GM19463 (cell line): Measurements from ENCODE around the gene KATNAL1.

Experiments
- ATAC-seq: cut with Tn5 transposase; IDR thresholded peaks from one replicate; pipeline ENCODE4 v1.9.1; 2021; ENCODE audit warnings: mild to moderate bottlenecking, moderate library complexity; ENCODE audit not compliant: unreplicated experiment

KATNAL1 gene

GRCh38 chr13:30169442-30169841 lies 137.9 kb downstream of the KATNAL1 start:
- no peak for ATAC-seq

GRCh38 chr13:30165796-30166195 lies 141.6 kb downstream of the KATNAL1 start:
- ATAC-seq: no peak

DNA sequence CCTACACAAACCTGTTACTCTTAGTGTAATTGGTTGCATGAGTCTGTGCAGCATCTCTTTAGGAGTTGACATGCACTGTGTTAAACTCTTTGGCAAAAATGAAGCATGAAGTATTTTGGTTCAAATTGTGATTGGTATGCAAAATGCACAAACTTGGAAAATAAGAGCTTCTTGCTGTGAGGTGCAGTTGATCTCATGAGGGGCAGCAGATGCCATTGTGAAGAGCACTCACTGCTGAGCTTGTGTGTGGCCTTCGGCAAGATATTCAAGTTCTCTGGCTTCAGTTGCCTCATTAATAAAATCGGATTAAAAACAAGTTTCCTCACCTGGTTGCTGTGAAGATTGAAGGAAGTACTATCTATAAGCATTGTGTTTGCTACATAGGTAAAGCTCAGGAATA lies 142.3 kb downstream of the KATNAL1 start:
- no peak for ATAC-seq

GRCh38 chr13:30164146-30164545 lies 143.2 kb downstream of the KATNAL1 start:
- no peak for ATAC-seq

GRCh38 chr13:30163441-30163840 lies 143.9 kb downstream of the KATNAL1 start:
- no peak for ATAC-seq

DNA sequence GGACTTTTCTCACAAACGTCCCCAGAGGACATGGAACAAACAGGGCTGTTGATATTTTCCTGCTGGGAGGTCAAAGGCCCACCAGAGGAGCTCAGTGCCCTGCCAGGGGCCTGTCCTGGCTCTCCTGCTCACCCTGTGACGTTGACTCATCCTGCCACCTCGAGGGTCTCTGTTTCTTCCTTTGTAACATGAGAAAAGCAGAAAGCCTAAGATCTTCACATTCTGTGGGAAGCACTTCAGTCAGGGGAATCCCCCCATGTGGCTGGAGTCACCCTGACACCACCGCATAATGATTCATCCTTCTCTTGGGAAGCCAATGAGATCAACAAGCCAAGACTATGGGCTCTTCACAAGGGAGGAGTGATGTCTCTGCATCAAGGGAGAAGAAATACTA lies 147.9 kb downstream of the KATNAL1 start:
- peak; percentile 53 for ATAC-seq

DNA sequence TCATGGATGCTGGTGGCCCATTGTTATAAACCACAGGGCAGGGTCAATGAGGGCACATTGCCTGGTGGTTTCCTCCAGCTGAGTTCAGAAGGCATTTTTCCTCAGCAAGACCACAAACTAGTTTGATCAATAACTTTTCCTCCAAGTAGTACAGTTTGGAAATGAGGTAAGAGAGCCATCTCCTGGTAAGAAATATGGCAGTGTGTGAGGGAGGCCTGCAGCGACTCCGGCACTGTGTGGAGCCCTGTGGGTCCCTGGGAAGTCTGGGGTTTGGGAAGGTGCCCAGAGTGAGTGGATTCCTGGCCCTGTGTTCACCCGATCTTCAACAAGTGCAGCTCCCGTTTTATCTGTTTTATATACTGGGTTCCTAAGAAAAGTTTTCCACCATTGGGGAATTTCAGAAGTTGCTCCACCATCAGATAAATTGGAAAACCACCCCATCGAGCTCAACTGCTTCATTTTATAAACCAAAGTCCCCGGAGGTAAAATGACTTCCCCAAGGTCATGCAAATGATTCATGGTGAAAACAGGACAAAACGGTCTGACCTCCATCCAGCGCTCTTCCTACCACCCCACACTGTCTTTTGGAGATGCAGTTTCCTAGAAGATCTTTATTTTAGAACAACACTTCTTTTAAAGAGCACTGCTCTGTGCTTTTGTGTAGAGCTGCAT lies 148.4 kb downstream of the KATNAL1 start:
- no peak for ATAC-seq

DNA sequence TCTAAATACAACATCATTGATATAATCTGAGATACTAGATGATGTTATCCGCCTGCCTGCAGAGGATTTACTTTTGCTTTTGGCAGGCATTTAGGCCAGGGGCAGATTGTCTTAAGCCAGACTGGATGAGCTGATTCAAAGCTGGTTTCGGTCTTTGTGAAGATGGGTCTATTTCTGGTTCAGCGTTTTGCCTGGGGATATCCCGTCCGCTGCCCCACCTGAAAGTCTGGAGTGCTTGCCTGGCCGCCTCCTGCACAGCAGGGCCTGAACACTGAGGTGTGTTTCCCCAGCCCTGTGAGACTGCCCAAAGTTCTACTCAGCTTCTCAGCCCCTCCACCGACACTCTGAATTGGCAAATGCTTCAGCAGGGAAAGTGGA lies 149.7 kb downstream of the KATNAL1 start:
- ATAC-seq: peak; percentile 48

- ATAC-seq: no peak
These were observed 150.3 kb downstream of the KATNAL1 start for GRCh38 chr13:30156826-30157615.

DNA sequence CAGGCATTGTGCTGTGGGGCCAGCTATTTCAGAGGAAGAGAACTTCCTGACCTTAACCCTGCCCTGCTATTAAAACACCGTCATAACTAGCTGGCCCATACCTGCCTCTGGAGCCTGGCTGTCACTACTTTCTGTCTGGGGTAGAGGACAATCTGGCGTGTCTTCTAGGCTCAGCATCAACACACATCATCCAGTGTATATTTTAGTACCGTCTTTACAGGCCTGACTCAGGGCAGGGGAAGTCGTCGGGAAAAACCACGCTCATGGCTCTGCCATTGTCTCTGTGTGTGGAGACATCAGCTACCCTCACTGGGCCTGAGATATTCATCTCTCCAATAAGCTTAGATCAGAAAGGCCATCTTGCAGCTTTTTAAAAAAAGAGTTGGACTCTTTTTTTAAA lies 151.1 kb downstream of the KATNAL1 start:
- no peak for ATAC-seq

- ATAC-seq: no peak
These were observed 152.4 kb downstream of the KATNAL1 start for GRCh38 chr13:30154931-30155330.

GRCh38 chr13:30154531-30154930 lies 152.8 kb downstream of the KATNAL1 start:
- ATAC-seq: no peak

GRCh38 chr13:30153545-30154426 lies 153.6 kb downstream of the KATNAL1 start:
- no peak for ATAC-seq
